LoVo (cell line): ENCODE results near the gene TDRD6.
A peak's percentile ranks its signal among the peaks of the same experiment; 100 is the strongest.

ENCODE experiments used
- DNase-seq: peaks from one replicate; pipeline ENCODE4 v3.0.0-alpha.2; 2016; ENCODE audit warnings: low spot score

Gene TDRD6

DNA sequence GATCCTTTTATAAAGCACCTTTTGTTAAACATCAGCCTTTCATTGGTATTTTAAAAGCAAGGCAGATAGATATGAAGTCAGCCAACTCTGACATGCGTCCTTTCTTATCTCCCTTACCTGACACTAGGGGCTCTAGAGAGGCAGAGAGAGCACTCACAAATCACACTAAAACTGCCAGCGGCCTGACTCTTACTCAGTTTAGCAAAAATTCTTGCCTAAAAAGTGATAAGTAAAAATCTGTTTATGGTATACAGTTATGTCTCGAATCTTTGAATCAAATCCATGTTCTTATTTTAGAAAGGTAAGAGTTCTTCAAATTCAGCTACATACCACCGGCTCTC lies 10.4 kb upstream of the TDRD6 start:
- DNase-seq: no peak

DNA sequence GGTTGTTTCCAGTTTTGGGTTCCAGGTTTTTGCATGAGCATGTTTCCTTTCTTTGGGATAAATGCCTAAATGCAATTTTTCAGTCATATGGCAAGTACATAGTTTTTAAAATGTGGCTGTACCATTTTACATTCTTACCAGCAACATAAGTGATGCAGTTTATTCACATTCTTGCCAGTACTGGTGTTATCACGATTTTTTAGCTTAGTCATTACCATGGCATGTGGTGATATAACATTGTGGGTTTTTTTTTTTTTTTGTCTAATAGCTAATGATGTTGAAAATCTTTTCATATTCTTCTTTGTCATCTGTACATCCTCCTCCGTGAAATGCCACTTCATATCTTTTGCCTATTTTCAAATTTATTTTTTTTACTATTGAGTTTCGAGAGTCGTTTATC lies 2.9 kb upstream of the TDRD6 start:
- DNase-seq: no peak

DNA sequence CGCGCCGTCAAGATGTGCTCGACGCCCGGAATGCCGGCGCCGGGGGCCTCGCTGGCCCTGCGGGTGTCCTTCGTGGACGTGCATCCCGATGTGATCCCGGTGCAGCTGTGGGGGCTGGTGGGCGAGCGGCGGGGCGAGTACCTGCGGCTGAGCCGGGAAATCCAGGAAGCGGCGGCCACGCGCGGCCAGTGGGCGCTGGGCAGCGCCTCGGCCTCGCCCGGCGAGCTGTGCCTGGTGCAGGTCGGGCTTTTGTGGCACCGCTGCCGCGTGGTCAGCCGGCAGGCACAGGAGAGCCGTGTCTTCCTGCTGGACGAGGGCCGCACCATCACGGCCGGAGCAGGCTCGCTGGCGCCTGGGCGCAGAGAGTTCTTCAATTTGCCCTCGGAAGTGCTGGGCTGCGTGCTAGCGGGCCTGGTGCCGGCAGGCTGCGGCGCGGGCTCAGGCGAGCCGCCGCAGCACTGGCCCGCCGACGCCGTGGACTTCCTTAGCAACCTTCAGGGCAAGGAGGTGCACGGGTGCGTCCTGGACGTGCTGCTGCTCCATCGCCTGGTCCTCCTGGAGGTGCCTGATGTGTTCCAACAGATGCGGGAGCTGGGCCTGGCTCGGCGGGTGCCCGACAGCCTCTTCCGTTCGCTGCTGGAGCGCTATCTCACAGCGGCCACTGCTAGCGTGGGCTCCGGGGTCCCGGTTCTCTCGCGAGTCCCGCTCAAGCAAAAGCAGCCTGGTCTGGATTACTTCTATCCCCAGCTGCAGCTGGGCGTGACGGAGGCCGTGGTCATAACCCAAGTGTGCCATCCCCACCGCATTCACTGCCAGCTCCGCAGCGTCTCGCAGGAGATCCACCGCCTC lies 656 bp downstream of the TDRD6 start:
- DNase-seq: no peak

DNA sequence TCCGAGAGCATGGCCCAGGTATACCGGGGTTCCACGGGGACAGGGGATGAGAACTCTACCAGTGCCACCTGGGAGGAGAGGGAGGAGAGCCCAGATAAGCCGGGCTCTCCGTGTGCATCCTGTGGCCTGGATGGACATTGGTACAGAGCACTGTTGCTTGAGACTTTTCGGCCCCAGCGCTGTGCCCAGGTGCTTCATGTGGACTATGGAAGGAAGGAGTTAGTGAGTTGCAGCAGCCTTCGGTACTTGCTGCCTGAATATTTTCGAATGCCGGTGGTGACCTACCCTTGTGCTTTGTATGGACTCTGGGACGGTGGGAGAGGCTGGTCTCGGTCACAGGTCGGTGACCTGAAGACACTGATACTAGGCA lies 1.3 kb downstream of the TDRD6 start:
- DNase-seq: no peak

DNA sequence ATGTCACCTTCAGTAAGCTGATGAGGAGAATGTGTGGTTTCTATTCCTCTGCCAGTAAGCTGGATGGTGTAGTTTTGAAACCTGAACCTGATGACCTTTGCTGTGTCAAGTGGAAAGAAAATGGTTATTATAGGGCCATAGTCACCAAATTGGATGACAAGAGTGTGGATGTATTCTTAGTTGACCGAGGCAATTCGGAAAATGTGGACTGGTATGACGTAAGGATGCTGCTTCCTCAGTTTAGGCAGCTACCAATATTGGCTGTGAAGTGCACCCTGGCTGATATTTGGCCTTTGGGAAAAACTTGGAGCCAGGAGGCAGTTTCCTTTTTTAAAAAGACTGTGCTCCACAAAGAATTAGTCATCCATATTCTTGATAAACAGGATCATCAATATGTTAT lies 2.0 kb downstream of the TDRD6 start:
- DNase-seq: no peak

DNA sequence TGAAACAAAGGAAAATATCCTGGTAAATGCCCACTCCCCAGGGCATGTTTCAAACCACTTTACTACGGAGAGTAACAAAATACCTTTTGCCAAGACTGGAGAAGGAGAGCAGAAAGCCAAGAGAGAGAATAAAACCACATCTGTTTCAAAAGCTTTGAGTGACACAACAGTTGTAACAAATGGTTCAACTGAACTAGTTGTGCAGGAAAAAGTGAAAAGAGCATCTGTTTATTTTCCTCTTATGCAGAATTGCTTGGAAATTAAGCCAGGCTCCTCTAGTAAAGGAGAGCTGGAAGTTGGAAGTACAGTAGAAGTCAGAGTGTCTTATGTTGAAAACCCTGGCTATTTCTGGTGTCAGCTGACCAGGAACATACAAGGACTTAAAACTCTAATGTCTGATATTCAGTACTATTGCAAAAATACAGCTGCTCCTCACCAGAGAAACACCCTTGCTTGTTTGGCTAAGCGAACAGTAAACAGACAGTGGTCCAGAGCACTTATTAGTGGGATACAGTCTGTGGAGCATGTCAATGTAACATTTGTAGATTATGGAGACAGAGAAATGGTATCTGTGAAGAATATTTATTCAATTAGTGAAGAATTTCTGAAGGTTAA lies 2.6 kb downstream of the TDRD6 start:
- DNase-seq: no peak

DNA sequence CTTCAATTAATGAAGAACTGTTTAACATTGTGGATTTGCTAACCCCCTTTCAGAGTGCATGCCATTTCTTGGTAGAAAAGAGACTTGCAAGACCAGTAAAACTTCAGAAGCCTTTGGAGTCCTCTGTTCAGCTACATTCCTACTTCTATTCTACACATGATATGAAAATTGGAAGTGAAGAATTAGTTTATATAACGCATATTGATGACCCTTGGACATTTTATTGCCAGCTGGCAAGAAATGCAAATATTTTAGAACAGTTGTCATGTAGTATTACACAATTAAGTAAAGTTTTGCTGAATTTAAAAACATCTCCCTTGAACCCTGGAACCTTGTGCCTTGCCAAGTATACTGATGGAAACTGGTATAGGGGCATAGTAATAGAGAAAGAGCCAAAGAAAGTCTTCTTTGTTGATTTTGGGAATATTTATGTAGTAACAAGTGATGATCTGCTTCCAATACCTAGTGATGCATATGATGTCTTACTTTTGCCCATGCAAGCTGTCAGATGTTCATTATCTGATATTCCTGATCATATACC lies 3.3 kb downstream of the TDRD6 start:
- no peak for DNase-seq

DNA sequence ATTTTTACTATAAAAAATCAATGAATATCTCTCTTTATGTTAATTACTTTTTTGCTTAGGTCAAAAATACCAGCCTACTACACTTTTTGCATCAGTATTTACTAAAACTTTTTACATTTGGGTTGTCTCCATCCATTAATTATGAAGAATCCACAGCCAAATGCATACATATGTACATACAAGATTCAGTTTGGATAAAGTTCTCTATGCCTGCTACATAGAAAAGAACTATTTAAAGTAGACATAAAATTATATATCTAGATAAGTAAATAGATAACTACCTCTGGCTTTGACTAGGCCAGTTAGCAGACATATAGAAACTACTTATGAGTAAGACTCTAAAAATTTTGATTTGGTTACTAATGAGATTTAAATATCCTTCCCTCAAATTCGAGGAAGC lies 12.3 kb downstream of the TDRD6 start:
- DNase-seq: no peak

DNA sequence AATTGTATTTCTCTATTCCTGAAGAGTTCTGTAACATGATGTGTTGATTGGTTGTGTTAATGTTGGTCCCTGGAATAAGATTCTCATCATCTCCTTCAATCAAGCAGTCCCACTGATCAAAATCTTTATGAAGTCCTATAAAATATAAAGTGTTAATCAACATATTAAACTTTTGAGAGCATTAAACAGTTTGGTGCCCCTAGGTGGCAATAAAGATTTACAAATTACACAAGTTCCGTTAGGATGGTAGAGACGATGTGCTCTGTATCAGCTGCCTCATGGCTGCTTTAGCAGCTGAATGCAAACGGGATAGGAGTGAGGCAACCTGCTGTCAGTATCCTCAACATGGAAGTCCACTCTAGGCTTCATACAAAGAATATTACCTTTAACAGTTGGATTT lies 16.9 kb downstream of the TDRD6 start:
- peak; percentile 12 for DNase-seq

DNA sequence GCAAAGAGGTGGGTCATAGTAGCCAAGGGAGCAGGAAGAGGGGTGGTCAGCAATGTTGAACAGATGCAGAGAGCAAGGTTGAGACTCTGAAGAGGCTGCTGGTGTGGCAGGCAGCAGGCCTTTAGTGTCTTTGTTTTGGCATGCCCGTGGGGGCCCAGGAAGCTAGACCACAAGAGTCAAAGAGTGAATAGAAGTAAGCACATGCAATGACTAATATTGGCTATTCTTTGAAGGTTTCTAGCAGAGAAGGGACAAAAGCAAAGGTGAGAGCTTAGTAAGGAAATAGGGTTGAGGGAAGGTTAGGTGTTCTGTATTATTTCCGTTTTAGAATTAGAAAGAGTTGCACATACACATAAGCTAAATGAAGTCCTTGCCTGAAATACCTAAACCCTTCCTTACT lies 18.8 kb downstream of the TDRD6 start:
- no peak for DNase-seq

DNA sequence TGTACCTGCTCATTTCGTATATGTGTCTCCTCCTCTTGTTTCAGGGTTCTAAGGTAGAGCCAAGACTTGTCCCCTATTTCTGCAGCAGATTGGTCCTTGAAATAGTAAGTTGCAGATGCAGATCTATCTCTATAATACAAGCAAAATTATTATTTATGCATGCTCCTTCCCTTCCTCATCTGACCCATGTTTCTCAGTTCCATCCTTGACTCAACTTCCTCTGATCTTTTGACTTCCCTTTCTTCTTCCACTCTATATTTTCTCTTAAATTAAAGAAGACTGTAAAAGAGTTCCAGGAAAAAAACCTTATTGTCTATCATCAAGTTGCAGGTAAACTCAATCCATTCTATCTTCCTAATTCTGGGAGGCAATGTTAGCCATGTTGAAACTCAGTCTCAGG lies 23.8 kb downstream of the TDRD6 start:
- DNase-seq: no peak

DNA sequence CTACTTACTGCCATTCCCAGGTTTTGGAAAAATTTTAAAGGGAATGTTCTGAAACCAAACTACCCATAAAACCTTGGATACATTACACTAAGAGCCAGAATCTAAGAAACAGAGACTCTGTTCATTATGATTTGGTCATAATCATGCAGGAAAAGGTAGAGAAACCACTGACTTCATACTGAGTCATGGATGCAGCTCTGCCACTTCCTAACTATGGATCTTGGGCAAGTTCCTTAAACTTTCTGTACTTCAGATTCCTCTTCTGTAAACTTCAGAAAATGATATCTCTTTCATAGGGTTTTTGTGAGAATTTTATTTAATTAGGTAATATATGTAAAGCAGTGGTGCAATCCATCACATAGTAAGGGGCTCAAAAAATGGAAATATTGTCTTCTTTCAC lies 27.5 kb downstream of the TDRD6 start:
- no peak for DNase-seq

DNA sequence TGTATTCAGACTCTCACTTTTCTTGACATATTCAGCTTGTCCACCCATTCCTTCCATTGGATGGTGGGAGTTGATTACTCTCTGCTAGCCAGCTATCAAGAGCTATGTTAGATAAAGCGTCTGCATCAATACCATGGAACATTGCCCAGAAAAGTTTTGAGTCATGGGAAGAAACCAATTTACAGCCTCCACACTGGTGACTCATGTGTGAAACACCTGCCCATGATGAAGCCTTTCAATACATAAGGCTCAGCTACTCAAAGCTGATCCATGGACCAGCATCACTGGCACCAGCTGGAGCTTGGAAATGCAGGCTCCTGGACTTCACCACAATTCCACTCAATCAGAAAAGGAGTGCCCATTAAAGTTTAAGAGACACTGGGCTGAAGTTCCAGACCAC lies 31.4 kb downstream of the TDRD6 start:
- DNase-seq: peak; percentile 41

DNA sequence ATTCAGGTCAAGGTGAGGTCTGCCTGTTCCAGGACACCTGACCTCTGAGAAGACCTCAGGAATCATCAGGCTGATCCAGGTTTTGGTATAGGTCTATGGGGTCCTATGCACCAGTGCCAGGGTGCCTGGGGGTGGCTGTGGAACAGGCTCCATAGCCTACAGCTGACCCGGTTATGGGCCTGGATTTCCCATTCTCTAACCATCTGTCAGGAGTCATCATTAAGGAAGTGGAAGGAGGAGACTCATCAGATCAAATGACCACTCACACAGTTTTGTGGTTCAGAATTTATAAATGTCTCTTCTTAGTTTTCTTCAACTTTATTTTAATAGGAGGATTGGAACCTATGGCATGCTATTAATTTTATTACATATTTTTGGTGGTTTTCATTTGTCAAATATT lies 32.7 kb downstream of the TDRD6 start:
- no peak for DNase-seq

DNA sequence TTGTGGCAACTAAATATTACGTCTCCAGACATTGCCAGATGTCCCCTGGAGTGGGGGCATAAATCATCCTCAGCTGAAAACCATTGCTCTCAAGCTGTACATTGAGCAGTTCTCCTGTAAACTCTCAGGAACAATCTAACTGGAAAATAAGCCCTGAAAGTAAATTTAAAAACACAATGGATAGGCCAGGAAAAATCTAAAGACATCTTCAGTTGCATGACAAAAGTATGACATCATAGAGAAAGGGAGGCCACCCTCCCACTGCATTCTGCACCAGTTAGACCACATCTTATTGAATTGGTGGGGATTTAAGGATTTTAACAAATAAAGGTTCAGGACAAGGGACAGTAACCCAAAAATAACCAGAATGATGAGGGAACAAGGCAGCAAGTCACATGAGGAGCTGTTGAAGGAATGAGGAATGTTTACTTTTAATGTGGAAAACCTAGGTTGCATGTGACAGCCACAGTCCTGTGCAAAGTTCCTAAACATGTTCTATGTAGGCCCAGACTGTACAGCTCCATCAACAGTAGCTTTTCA lies 42.2 kb downstream of the TDRD6 start:
- no peak for DNase-seq

DNA sequence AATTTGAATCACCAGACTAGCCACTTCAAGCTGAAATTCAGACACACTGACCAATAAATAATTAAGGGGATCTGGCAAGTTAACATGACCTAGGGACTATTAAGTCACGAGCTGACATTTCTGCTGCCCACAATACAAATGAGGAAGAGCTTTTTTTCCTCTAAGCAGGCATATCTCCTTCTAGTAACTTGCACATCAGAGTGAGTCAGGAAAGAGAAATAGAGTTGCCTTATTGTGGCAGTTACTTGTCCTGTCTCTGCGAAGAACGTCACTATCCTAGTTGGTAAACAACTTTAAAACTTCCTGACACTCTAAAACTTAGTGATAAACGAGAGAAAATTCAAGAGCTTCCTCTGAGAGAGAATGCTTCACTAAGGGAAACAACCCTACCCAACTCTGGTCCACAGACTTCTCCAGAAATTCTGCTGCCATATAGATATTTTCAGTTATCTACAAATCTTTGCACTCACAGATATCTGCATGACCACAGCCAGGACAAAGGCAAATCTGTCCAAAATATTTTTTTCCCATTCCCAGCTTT lies 43.3 kb downstream of the TDRD6 start:
- DNase-seq: no peak

DNA sequence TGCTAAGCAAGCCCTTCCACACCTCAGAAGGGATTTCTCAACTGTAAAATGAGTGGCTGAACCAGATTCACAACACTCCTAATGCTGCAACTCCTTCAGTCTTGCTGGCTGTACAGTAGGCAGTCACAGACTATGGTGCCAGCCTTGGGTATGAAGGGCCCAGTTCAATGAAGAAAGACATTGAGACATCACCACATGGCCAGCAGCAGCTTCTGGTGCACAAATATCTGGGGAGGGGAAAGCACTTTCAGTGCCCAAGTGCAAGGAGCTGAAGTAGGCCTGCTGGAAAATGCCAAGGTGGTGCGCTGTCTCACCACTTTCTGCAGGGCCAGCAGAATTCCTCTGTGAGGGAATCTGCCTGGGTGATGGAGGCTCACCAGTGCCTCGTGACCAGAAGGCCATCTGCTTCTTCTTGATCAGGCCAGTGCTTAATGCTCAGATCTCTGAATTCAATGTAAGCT lies 45.7 kb downstream of the TDRD6 start:
- no peak for DNase-seq

DNA sequence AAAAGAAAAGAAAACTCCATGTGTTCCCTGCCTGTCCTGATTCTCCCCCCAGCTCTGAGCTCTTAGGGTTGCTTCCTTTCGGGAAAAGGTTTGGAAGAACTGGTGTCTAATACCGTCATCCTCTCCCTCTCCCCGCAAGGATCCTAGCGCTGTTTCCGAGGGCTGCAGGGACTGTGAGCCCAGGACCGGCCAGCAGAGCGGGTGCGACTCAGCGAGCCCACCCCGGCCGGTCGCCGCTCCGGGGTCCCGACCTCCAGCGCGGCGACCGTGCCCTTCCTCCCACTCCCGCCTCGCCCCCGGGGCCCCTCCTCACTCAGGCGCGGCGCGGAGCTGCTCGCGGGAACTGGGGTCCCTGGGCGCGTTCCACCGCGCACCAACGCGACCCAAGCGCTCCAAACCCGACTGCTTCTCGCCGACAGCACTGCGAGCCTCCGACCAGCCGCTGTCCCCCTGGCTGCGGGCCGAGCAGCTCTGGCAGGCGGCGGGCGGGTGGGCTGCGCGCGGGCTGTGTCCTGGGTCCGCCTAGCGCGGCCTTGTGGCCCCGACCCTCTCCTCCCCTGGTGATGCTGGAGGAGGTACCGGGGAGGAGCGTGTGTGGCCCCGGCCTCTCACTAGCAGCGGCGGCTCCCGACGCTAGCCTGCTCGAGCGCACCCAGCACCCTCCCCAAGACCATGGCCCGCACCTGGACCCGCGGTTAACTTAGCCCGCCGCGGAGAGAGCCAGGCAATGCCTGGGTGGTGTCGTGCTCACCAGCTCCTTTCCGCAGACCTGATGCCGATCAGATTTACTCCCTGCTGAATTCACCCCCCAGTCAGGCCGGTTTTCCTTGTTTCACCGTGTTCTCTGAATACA lies 47.4 kb downstream of the TDRD6 start, which contains the start of gene PLA2G7:
Gene PLA2G7, minus strand, starts transcription at position 509 of the 853 bp plus-strand sequence. CDS start 12,484 bp downstream, outside the sequence.
- DNase-seq: no peak

DNA sequence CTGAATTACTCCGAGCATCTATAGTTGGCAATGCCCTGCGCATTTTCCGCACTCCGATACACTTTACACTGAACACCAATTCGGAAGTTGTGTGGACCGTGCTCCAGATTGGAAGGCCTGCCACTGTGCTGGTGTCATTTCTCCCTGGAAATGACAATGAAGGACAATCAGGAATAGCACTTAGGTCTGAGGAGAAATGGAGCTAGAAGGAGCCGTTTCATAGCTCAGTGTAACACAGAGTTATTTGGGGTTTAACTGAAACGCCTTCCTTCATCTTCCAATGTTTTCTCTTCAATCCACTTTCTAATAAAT lies 48.0 kb downstream of the TDRD6 start:
- no peak for DNase-seq

DNA sequence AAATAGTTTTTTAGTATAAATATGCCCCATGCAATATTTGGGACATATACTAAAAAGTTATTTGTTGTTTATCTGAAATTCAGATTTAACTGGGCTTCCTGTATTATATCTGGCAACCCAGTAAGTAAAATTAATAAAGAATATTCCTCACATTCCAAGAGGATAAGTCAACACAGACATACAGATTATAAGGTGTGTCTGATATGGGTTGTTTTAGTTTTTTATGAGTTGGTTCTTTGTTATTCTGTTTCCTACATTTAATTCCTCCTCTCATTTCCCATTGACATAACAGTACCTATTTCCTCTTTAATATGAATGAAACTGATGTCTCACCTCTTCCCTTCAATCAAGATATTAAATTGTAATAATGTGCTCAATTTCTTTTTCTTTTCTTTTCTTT lies 49.2 kb downstream of the TDRD6 start:
- DNase-seq: no peak

DNA sequence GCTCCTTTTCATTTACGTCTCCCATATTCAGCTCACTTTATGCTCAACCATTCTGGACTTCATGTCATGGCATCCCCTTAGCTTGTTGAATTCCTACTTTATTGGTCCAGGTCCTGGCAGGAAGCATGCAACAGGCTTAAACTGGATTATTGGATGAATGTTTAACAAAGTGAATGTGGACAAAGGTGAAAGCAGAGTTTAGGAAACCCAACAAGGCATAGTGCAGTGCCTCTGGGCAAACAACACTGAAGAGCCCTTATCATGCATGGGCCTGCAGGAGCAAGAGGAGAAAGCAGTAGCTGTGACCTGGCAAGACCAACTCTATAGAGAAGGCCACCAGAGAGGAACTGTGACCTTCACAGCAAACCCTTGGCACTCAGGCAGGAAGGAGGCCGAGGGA lies 53.8 kb downstream of the TDRD6 start:
- DNase-seq: no peak

DNA sequence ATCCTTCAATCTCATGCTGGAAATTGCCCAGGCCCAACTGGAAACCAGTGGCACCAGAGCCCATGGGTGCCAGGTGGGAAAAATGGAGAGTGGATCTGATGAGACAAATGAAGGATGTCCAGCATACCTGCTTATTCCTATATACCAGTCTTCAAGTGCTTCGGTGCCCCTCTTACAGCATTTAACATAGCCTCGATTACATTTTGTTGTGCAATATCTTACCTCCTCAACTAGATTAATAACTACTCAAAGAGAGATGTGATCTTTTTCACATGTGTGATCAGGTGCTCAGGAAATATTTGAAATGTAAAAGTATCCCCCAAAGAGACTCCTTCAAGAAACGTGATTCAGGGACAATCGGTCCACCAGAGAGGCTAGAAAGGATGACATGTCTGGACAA lies 54.2 kb downstream of the TDRD6 start:
- no peak for DNase-seq
